NCI-H2227 treated with DMSO at 0.1 percent for 48 hours (cell line): ENCODE data around the gene CNOT6.
"Not testable (repeated sequence)": the region's sequence is repeated elsewhere in the genome, so short reads cannot be mapped to it uniquely, and the experiment has no call there.

Experiments
- DNase-seq: peaks from one replicate; lab custom pipeline; 2025; lab: John Stamatoyannopoulos, UW

The CNOT6 gene

GRCh38 chr5:180494060-180494509 lies at the start of gene CNOT6:
Gene CNOT6 (plus strand): TSS chr5:180494379. CDS start chr5:180529277, 34,898 bp downstream.
- DNase-seq, result peak; percentile 79

- no peak for DNase-seq
These were observed 39.4 kb upstream of the CNOT6 start for GRCh38 chr5:180454752-180455151.

- no peak for DNase-seq
These were observed 38.3 kb upstream of the CNOT6 start for GRCh38 chr5:180455872-180456271.

GRCh38 chr5:180456792-180457191 lies 37.4 kb upstream of the CNOT6 start:
- no peak for DNase-seq

- DNase-seq, result not testable (repeated sequence)
These were observed 35.1 kb upstream of the CNOT6 start for GRCh38 chr5:180458852-180459673.

GRCh38 chr5:180459674-180460142 lies 34.5 kb upstream of the CNOT6 start:
- DNase-seq, result not testable (repeated sequence)

- no peak for DNase-seq
These were observed 33.3 kb upstream of the CNOT6 start for GRCh38 chr5:180460834-180461233.

- DNase-seq, result no peak
These were observed 32.9 kb upstream of the CNOT6 start for GRCh38 chr5:180461303-180461702.

GRCh38 chr5:180463216-180463900 lies 30.8 kb upstream of the CNOT6 start:
- no peak for DNase-seq

GRCh38 chr5:180463916-180464602 lies 30.1 kb upstream of the CNOT6 start:
- no peak for DNase-seq

- no peak for DNase-seq
These were observed 29.6 kb upstream of the CNOT6 start for GRCh38 chr5:180464603-180464970.

GRCh38 chr5:180465052-180465451 lies 29.1 kb upstream of the CNOT6 start:
- DNase-seq, result not testable (repeated sequence)

GRCh38 chr5:180466316-180466715 lies 27.9 kb upstream of the CNOT6 start:
- DNase-seq, result no peak

- no peak for DNase-seq
These were observed 26.9 kb upstream of the CNOT6 start for GRCh38 chr5:180467028-180467975.

- no peak for DNase-seq
These were observed 26.0 kb upstream of the CNOT6 start for GRCh38 chr5:180467989-180468731.

GRCh38 chr5:180468732-180469585 lies 25.2 kb upstream of the CNOT6 start:
- DNase-seq, result no peak

- DNase-seq, result no peak
These were observed 24.7 kb upstream of the CNOT6 start for GRCh38 chr5:180469586-180469865.

GRCh38 chr5:180469866-180470265 lies 24.3 kb upstream of the CNOT6 start:
- no peak for DNase-seq

- DNase-seq, result no peak
These were observed 23.8 kb upstream of the CNOT6 start for GRCh38 chr5:180470361-180470760.
